SH-SY5Y (cell line): ENCODE measurements around the gene SCP2.

Experiments used
- GATA2 ChIP-seq: IDR thresholded peaks from 2 replicates; pipeline ENCODE4 v1.6.1; 2011; ENCODE audit warnings: mild to moderate bottlenecking, low read depth, low read length
- GATA3 ChIP-seq: IDR thresholded peaks from 2 replicates; pipeline ENCODE4 v1.6.1; 2011; ENCODE audit warnings: low read depth, mild to moderate bottlenecking, low read length, moderate library complexity

GRCh38 chr1:52928015-52928404 lies 934 bp downstream of the SCP2 start:
- no peak for TF ChIP-seq GATA2
- TF ChIP-seq GATA3: no peak
